H1 (cell line): ENCODE data around the gene PRTG. TPM values are rescaled to one million over a fixed set of nuclear protein-coding genes. Genes with fewer than 3 reads are reported as not detected.

Experiments
- CTCF ChIA-PET: fragments of 300-600 bp; sonication (Branson Sonifier 250); formaldehyde crosslinking; loops from one replicate; lab custom pipeline; 2021; ENCODE audit not compliant: partially characterized antibody; lab: Charles Lee
- POLR2A ChIA-PET: fragments of 300-600 bp; sonication (Branson Sonifier 250); formaldehyde crosslinking; loops from one replicate; lab custom pipeline; 2021; ENCODE audit warnings: inconsistent platforms; ENCODE audit not compliant: partially characterized antibody; lab: Charles Lee
- DNase-seq, 2 experiments: peaks; one replicate each; pipeline versions ENCODE4 v3.0.0 to v3.0.0-alpha.2; 2010 to 2022; ENCODE audit warnings: low spot score in 2 of 2, low read depth in 1 of 2, mixed read lengths in 1 of 2
- FAIRE-seq: peaks from 2 replicates; lab custom pipeline; 2011; peaks lifted over from hg19 to GRCh38; lab: Jason Lieb, UNC
- H2AFZ ChIP-seq: 2 replicates; pipeline ENCODE4 v1.8.1; 2012; ENCODE audit warnings: low read length, inconsistent platforms
- H2AK5ac ChIP-seq: 2 replicates; pipeline ENCODE4 v1.6.1; 2013; ENCODE audit warnings: low read depth, low read length
- H2BK120ac ChIP-seq: replicated peaks from 2 replicates; pipeline ENCODE3; 2013; ENCODE audit warnings: low read depth, low read length, inconsistent platforms
- H2BK12ac ChIP-seq: 2 replicates; pipeline ENCODE4 v1.6.1; 2013; ENCODE audit warnings: low read depth, low read length
- H2BK15ac ChIP-seq: 2 replicates; pipeline ENCODE4 v1.6.1; 2013; ENCODE audit warnings: low read length
- H2BK20ac ChIP-seq: 2 replicates; pipeline ENCODE4 v1.6.1; 2013; ENCODE audit warnings: low read length
- H2BK5ac ChIP-seq: 2 replicates; pipeline ENCODE4 v1.6.1; 2013; ENCODE audit warnings: low read depth, low read length
- H3K14ac ChIP-seq: 2 replicates; pipeline ENCODE4 v1.6.1; 2013; ENCODE audit warnings: inconsistent platforms; ENCODE audit not compliant: insufficient read length
- H3K18ac ChIP-seq: 2 replicates; pipeline ENCODE4 v1.6.1; 2013; ENCODE audit warnings: low read length; ENCODE audit errors: extremely low read depth
- H3K23ac ChIP-seq: 2 replicates; pipeline ENCODE4 v1.6.1; 2013; ENCODE audit warnings: inconsistent platforms; ENCODE audit not compliant: insufficient read length
- H3K23me2 ChIP-seq: 2 replicates; pipeline ENCODE4 v1.6.1; 2013; ENCODE audit warnings: low read depth, low read length
- H3K27ac ChIP-seq: 2 replicates; pipeline ENCODE4 v1.6.1; 2011; ENCODE audit warnings: low read depth, low read length, inconsistent platforms
- H3K27me3 ChIP-seq, 4 experiments: replicated peaks in 1 of 4; 1 replicate in 1 of 4; 2 replicates in 3 of 4; pipeline versions ENCODE4 v1.6.1 to v1.8.1; 2011 to 2013; ENCODE audit warnings: low read length in 3 of 4, mild to moderate bottlenecking in 3 of 4, inconsistent platforms in 2 of 4, mixed read lengths in 2 of 4, moderate library complexity in 1 of 4; ENCODE audit not compliant: control insufficient read depth in 3 of 4, insufficient read depth in 3 of 4; ENCODE audit errors: extremely low read depth in 1 of 4
- H3K36me3 ChIP-seq, 4 experiments: 2 replicates each; pipeline versions ENCODE4 v1.6.1 to v1.8.1; 2011 to 2013; ENCODE audit warnings: mild to moderate bottlenecking in 4 of 4, low read length in 3 of 4, moderate library complexity in 2 of 4, control low read depth in 1 of 4, inconsistent platforms in 1 of 4; ENCODE audit not compliant: insufficient read depth in 4 of 4, control insufficient read depth in 2 of 4
- H3K4ac ChIP-seq: replicated peaks from 2 replicates; pipeline ENCODE3; 2013; ENCODE audit warnings: low read length, low read depth, mixed read lengths, inconsistent platforms; ENCODE audit not compliant: insufficient read length
- H3K4me1 ChIP-seq, 4 experiments: replicated peaks in 1 of 4; 1 replicate in 1 of 4; 2 replicates in 3 of 4; pipeline versions ENCODE4 v1.6.1 to v1.8.1; 2011 to 2013; ENCODE audit warnings: low read length in 3 of 4, inconsistent platforms in 2 of 4, mixed read lengths in 1 of 4; ENCODE audit not compliant: insufficient read depth in 4 of 4, control insufficient read depth in 3 of 4
- H3K4me2 ChIP-seq, 2 experiments: 2 replicates each; pipeline versions ENCODE4 v1.6.1 to v1.8.1; 2011 to 2013; ENCODE audit warnings: low read depth in 2 of 2, low read length in 2 of 2, control low read depth in 1 of 2, inconsistent platforms in 1 of 2, mild to moderate bottlenecking in 1 of 2; ENCODE audit not compliant: insufficient read depth in 1 of 2
- H3K4me3 ChIP-seq, 4 experiments: fragments of 200-600, 300-600 bp in 1 of 4; sonication (generic), shearing (Covaris generic), sonication (Bioruptor Twin) in 1 of 4; 2 replicates each; pipeline versions ENCODE4 v1.5.1 to v1.8.1; 2011 to 2016; ENCODE audit warnings: low read length in 4 of 4, low read depth in 3 of 4, control low read depth in 2 of 4, inconsistent platforms in 2 of 4, mild to moderate bottlenecking in 2 of 4, mixed read lengths in 1 of 4, moderate library complexity in 1 of 4; ENCODE audit not compliant: insufficient read depth in 2 of 4; ENCODE audit errors: extremely low read depth in 1 of 4
- H3K56ac ChIP-seq: replicated peaks from 2 replicates; pipeline ENCODE3; 2013; ENCODE audit warnings: low read depth, mild to moderate bottlenecking, mixed read lengths, low read length, inconsistent platforms; ENCODE audit not compliant: insufficient read length
- H3K79me1 ChIP-seq: 2 replicates; pipeline ENCODE4 v1.6.1; 2013; ENCODE audit warnings: low read depth, low read length, control low read depth
- H3K79me2 ChIP-seq, 2 experiments: 2 replicates each; pipeline versions ENCODE4 v1.6.1 to v1.8.1; 2012 to 2013; ENCODE audit warnings: low read length in 2 of 2, mild to moderate bottlenecking in 2 of 2, inconsistent platforms in 1 of 2; ENCODE audit not compliant: insufficient read depth in 2 of 2, control insufficient read depth in 1 of 2
- H3K9ac ChIP-seq, 4 experiments: replicated peaks in 1 of 4; 1 replicate in 1 of 4; 2 replicates in 3 of 4; pipeline versions ENCODE4 v1.6.1 to v1.8.1; 2011 to 2013; ENCODE audit warnings: low read depth in 3 of 4, low read length in 3 of 4, control low read depth in 2 of 4, mild to moderate bottlenecking in 2 of 4, moderate library complexity in 2 of 4, inconsistent platforms in 1 of 4; ENCODE audit errors: extremely low read depth in 1 of 4
- H3K9me3 ChIP-seq, 2 experiments: 2 replicates each; pipeline versions ENCODE4 v1.6.1 to v1.8.1; 2012 to 2013; ENCODE audit warnings: mild to moderate bottlenecking in 2 of 2, moderate library complexity in 2 of 2, control low read depth in 1 of 2, inconsistent platforms in 1 of 2, low read depth in 1 of 2, low read length in 1 of 2, mixed read lengths in 1 of 2; ENCODE audit not compliant: insufficient read depth in 2 of 2
- H4K20me1 ChIP-seq, 2 experiments: replicated peaks in 1 of 2; 2 replicates each; pipeline versions ENCODE3 to v1.8.1; 2011 to 2013; ENCODE audit warnings: inconsistent platforms in 2 of 2, low read length in 2 of 2, mild to moderate bottlenecking in 1 of 2; ENCODE audit not compliant: insufficient read depth in 2 of 2, control insufficient read depth in 1 of 2
- H4K5ac ChIP-seq: 2 replicates; pipeline ENCODE4 v1.6.1; 2013; ENCODE audit warnings: low read length, low read depth, mixed read lengths, inconsistent platforms; ENCODE audit not compliant: insufficient read length
- H4K8ac ChIP-seq: 2 replicates; pipeline ENCODE4 v1.8.0; 2013; ENCODE audit warnings: mild to moderate bottlenecking, moderate library complexity, low read length, inconsistent platforms; ENCODE audit not compliant: insufficient read depth; ENCODE audit errors: extremely low read depth
- H4K91ac ChIP-seq: replicated peaks from 2 replicates; pipeline ENCODE3; 2013; ENCODE audit warnings: low read length, mixed read lengths, inconsistent platforms; ENCODE audit not compliant: insufficient read length
- NRF1 ChIP-seq: IDR thresholded peaks from 2 replicates; pipeline ENCODE4 v1.6.1; 2011; ENCODE audit warnings: mild to moderate bottlenecking, low read depth, low read length, improper control_type of control experiment
- SRF ChIP-seq: IDR thresholded peaks from 2 replicates; pipeline ENCODE4 v1.6.1; 2011; ENCODE audit warnings: mild to moderate bottlenecking, low read depth, low read length, moderate library complexity
- WGBS, 2 experiments: shearing (Covaris generic) in 1 of 2; methylation state at CpG; one replicate each; pipeline versions ENCODE4 v1.1.6 to v1.1.7; 2013 to 2015; ENCODE audit warnings: low lambda C conversion rate in 2 of 2, mixed read lengths in 2 of 2, inconsistent platforms in 1 of 2, low coverage in 1 of 2, missing lambda C conversion rate in 1 of 2; ENCODE audit not compliant: insufficient replicate concordance in 2 of 2, insufficient coverage in 1 of 2, insufficient read length in 1 of 2; ENCODE audit errors: extremely low coverage in 1 of 2, missing lambda C conversion rate in 1 of 2; 5-methylcytosine and 5-hydroxymethylcytosine counted together
- polyA plus RNA-seq, 7 experiments: library from polyadenylated mRNA; depleted of rRNA in 3 of 7; stranded (reverse) in 5 of 7; unstranded in 2 of 7; fragments of >200 nt in 5 of 7; fragments of 200-250 nt in 2 of 7; gene quantifications; 1 replicate in 5 of 7; 2 replicates in 1 of 7; 4 replicates in 1 of 7; pipeline versions ENCODE4 v1.2.1 to v1.2.3, GENCODE V29; 2011 to 2013; ENCODE audit warnings: missing spikeins in 2 of 7, mixed read lengths in 2 of 7
- total RNA-seq: library from RNA; stranded (reverse); fragmentation: NEBNext Ultra II Directional; extraction: Animal tissue kit (Norgen Biotek cat#: 25700); gene quantifications from 2 replicates; pipeline ENCODE4 v1.2.1, GENCODE V29; 2021

Gene PRTG
- total and polyA plus RNA-seq, 2 of the 8 experiments (the other 6 are each of a cell fraction or from before 2014, with no cell fraction given) = 3.1 to 3.2 TPM

- no peaks in the 10 kb centered on the region for H4K20me1 ChIP-seq
- H3K23me2 ChIP-seq = no peaks in the 10 kb centered on the region
- no peak overlapping the region for H4K5ac ChIP-seq
- H2AFZ ChIP-seq = no peak overlapping the region
- FAIRE-seq (no peak), DNase-seq (no peak)
- no peak overlapping the region for H3K4me2 ChIP-seq
- H2BK5ac ChIP-seq = no peak overlapping the region
- no peak overlapping the region for H2BK20ac ChIP-seq
- no peak overlapping the region for H3K27ac ChIP-seq
- H3K4me3 ChIP-seq = no peak overlapping the region
- H3K14ac ChIP-seq = no peak overlapping the region
- no peaks in the 10 kb centered on the region for H3K4me1 ChIP-seq
- ChIA-PET POLR2A (no interaction called here), CTCF (interaction anchor here (0.8 to 1.3 kb wide), 7 partner anchors 8 to 393 kb away, joined by 3 to 7 read pairs (median 3); no protein-coding TSS in a partner anchor)
- H2BK15ac ChIP-seq = no peak overlapping the region
- H2BK120ac ChIP-seq = no peak overlapping the region
- no peaks in the 10 kb centered on the region for H3K36me3 ChIP-seq
- no peak for TF ChIP-seq NRF1
- TF ChIP-seq SRF = no peak
- H3K79me2 ChIP-seq = no peaks in the 10 kb centered on the region
- H3K56ac ChIP-seq = no peak overlapping the region
- H3K4ac ChIP-seq = no peak overlapping the region
- H3K27me3 ChIP-seq = no peaks in the 10 kb centered on the region
- H4K8ac ChIP-seq = no peak overlapping the region
- H2AK5ac ChIP-seq = no peak overlapping the region
- H3K18ac ChIP-seq = no peak overlapping the region
- H4K91ac ChIP-seq = no peak overlapping the region
- no peaks in the 10 kb centered on the region for H3K9me3 ChIP-seq
- no peaks in the 10 kb centered on the region for H3K79me1 ChIP-seq
- H2BK12ac ChIP-seq = no peak overlapping the region
- H3K9ac ChIP-seq = no peak overlapping the region
- H3K23ac ChIP-seq = no peak overlapping the region
- 94% methylated on average over 1 of the region's 1 CpG; no CpG with 5 or more reads in 1 of the 2 experiments for WGBS, 2 experiments
Measured at GRCh38 chr15:55633731-55634130, 109.2 kb downstream of the PRTG start.
